Measurements from ENCODE around the gene WASHC4.
"Not testable (repeated sequence)": the region's sequence is repeated elsewhere in the genome, so short reads cannot be mapped to it uniquely, and the experiment has no call there.

Gene WASHC4

GRCh38 chr12:105162174-105162573, 54.6 kb downstream of the WASHC4 start:
- no peak for DNase-seq (ENCODE audit: low read depth in 2 of 2)

GRCh38 chr12:105164068-105164467, 56.5 kb downstream of the WASHC4 start:
- DNase-seq (ENCODE audit: low read depth in 2 of 2) = no peak

GRCh38 chr12:105166736-105167135, 59.2 kb downstream of the WASHC4 start:
- no peak for DNase-seq (ENCODE audit: low read depth in 2 of 2)

- no peak for DNase-seq (ENCODE audit: low read depth in 2 of 2)
These were observed 59.8 kb downstream of the WASHC4 start for GRCh38 chr12:105167346-105167745.

- DNase-seq (ENCODE audit: low read depth in 2 of 2) = no peak
These were observed 60.5 kb downstream of the WASHC4 start for GRCh38 chr12:105168006-105168405.

GRCh38 chr12:105170139-105170538, 62.6 kb downstream of the WASHC4 start:
- DNase-seq (ENCODE audit: low read depth in 2 of 2) = no peak

- DNase-seq (ENCODE audit: low read depth in 2 of 2) = no peak
These were observed 64.3 kb downstream of the WASHC4 start for GRCh38 chr12:105171691-105172436.

- DNase-seq (ENCODE audit: low read depth in 2 of 2) = no peak
These were observed 68.0 kb downstream of the WASHC4 start for GRCh38 chr12:105175397-105175990.

- no peak for DNase-seq (ENCODE audit: low read depth in 2 of 2)
These were observed 69.7 kb downstream of the WASHC4 start for GRCh38 chr12:105177208-105177607.

GRCh38 chr12:105179114-105179513, 71.6 kb downstream of the WASHC4 start:
- DNase-seq (ENCODE audit: low read depth in 2 of 2) = not testable (repeated sequence)

- DNase-seq (ENCODE audit: low read depth in 2 of 2) = not testable (repeated sequence)
These were observed 75.9 kb downstream of the WASHC4 start for GRCh38 chr12:105183406-105183805.

- DNase-seq (ENCODE audit: low read depth in 2 of 2) = not testable (repeated sequence)
These were observed 76.4 kb downstream of the WASHC4 start for GRCh38 chr12:105183976-105184375.

GRCh38 chr12:105189293-105189692, 81.8 kb downstream of the WASHC4 start:
- DNase-seq (ENCODE audit: low read depth in 2 of 2) = no peak

GRCh38 chr12:105190530-105190929, 83.0 kb downstream of the WASHC4 start:
- DNase-seq (ENCODE audit: low read depth in 2 of 2) = no peak

- no peak for DNase-seq (ENCODE audit: low read depth in 2 of 2)
These were observed 85.2 kb downstream of the WASHC4 start for GRCh38 chr12:105192624-105193225.

GRCh38 chr12:105194947-105195346, 87.4 kb downstream of the WASHC4 start:
- DNase-seq (ENCODE audit: low read depth in 2 of 2) = no peak

- no peak for DNase-seq (ENCODE audit: low read depth in 2 of 2)
These were observed 88.6 kb downstream of the WASHC4 start for GRCh38 chr12:105196090-105196489.

- DNase-seq (ENCODE audit: low read depth in 2 of 2) = no peak
These were observed 91.4 kb downstream of the WASHC4 start for GRCh38 chr12:105198961-105199360.

- DNase-seq (ENCODE audit: low read depth in 2 of 2) = no peak
These were observed 92.9 kb downstream of the WASHC4 start for GRCh38 chr12:105200385-105200784.

GRCh38 chr12:105201299-105201698, 93.8 kb downstream of the WASHC4 start:
- DNase-seq (ENCODE audit: low read depth in 2 of 2) = no peak

GRCh38 chr12:105202202-105202601, 94.7 kb downstream of the WASHC4 start:
- no peak for DNase-seq (ENCODE audit: low read depth in 2 of 2)

GRCh38 chr12:105204127-105204526, 96.6 kb downstream of the WASHC4 start:
- no peak for DNase-seq (ENCODE audit: low read depth in 2 of 2)

- DNase-seq (ENCODE audit: low read depth in 2 of 2) = no peak
These were observed 97.4 kb downstream of the WASHC4 start for GRCh38 chr12:105204916-105205315.

Data from stimulated activated CD8-positive, alpha-beta memory T cell treated with anti-CD3 and anti-CD28 coated beads, Interleukin-15, amount 100 ng/mL, for 4 hours (primary cell).